NOMO-1 (cell line): ENCODE measurements around the gene CBLN3.
"Not testable (repeated sequence)": the region's sequence is repeated elsewhere in the genome, so short reads cannot be mapped to it uniquely, and the experiment has no call there.

ENCODE experiments used
- DNase-seq, 2 experiments: peaks; one replicate each; lab custom pipeline; 2025; ENCODE audit not compliant: unreplicated experiment in 2 of 2; lab: John Stamatoyannopoulos, UW

CBLN3 gene

DNA sequence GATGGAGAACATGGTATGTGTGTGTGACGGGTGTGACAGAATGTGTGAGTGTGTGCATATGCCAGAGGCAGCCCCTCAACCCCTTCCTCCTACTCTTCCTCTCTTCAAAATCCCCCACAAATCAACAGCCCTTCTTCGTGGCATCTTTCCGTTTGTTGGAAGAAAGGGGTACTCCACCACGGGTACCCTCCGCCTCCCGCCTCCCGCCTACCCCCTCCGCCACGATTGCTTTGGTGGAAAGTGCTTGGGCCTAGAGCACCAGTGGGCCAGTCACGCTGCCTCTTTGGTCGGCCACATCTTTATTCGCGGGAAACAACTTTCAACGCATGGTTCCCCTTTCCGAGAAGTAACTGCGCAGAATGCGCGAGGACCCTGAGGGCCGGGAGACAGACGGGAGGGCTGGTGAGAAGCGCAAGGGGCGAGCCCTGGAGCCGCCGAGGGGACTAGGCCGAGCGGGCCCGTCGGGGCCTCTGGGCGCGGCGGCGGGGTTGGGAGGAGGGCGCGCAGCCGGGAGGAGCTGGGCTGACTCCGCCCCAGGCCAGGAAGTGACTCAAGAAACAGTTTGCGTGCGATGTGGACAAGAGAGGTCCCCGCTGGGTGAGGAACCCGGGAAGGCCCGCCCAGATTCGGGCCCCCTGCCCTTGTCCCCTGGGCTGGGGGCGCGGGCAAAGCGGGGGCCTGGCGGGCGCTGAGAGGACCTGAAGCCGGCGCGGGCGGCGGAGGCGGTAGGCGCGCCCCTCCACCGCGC lies at the start of gene CBLN3, which contains the start of gene KHNYN:
TSS of gene CBLN3 (minus strand) at position 274 of the 748 bp plus-strand sequence. CDS start 614 bp downstream, outside the sequence.
TSS of gene KHNYN (plus strand) at position 560 of the 748 bp plus-strand sequence. CDS start 777 bp downstream, outside the sequence.
- peak; percentile 87 to 93 for DNase-seq

- no peak for DNase-seq
These were observed 45.8 kb upstream of the CBLN3 start for GRCh38 chr14:24475261-24475660.

- DNase-seq = no peak
These were observed 43.7 kb upstream of the CBLN3 start for GRCh38 chr14:24473211-24473610.

GRCh38 chr14:24470450-24470849 lies 41.0 kb upstream of the CBLN3 start:
- DNase-seq = not testable (repeated sequence)

- no peak for DNase-seq
These were observed 36.3 kb upstream of the CBLN3 start for GRCh38 chr14:24465805-24466204.

- no peak for DNase-seq
These were observed 35.9 kb upstream of the CBLN3 start for GRCh38 chr14:24465368-24465767.

- DNase-seq = no peak
These were observed 34.7 kb upstream of the CBLN3 start for GRCh38 chr14:24463884-24464785.

DNA sequence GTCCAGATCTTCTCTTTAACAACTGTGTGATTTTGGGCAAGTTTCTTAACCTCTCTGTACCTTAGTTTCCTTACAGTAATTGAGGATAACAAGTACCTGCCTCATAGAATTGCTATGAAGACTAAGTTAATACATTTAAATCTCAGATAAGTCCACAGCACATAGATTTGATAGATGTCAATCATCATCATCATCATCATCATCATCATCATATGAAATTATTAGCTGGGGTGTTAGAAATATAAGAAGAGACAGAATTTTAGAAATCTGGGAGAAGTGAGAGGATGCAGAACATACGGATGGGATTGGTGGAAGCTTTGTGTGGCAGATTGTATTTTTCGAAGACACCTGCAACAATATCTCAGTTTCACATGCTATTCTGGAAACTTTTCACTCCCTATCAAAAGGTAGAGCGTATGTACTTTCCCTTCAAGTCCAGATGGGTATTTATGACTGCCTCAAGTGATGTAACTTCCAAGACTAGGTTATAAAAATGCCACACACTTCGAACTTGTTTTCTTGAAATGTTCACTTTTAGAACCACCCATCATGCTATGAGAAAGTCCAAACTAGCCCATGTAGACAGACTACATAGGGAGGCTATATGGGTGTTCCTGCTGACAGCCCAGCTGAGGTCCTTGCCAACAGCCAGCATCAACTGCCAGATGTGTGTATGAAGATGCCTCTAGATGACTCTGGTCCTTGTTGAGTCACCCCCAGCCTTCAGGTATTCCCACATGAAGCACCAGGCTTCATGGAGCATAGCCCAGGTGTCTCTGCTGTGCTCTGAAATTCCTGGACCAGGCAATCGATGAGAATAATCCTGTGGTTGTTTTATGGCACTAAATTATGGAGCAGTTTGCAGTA lies 33.8 kb upstream of the CBLN3 start:
- no peak for DNase-seq

- no peak for DNase-seq
These were observed 31.9 kb upstream of the CBLN3 start for GRCh38 chr14:24461336-24461735.

DNA sequence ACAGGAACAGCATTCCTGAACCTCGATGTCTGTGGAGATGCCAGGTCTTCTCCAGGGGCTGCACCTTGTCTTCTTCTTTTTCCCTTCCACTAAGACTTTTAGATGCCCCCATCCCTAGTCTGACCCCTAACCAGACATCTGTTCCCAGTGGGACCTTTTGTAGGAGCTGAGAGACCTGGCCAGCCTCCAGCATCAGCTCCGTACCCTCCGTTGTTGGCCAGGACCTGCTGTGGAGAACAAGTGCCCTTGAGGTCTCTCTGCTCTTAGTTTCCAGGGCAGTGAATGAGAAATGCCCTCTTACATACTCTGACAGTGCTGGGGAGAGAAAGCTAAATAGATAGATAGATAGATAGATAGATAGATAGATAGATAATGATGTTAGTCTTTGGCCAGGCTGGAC lies 29.9 kb upstream of the CBLN3 start:
- DNase-seq = no peak

DNA sequence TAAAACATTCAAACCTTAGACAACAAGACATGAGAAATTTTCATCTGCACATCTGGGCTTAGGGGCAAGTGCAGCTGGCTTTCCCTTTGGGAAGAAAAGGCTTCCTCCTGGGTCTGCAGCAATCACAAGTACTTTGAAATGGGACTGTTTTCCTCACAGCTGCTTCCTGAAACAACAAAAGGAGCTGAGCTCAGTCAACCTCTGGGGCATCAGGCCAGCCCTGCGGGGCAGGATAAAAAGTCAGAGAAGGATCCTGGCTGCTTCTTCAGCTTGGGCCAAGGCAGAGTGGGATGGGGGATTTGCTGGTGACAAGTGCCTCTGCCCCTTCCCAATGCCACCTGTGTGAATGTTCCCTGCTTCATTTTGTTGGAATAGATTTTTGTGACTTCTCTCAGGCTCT lies 29.3 kb upstream of the CBLN3 start:
- no peak for DNase-seq

DNA sequence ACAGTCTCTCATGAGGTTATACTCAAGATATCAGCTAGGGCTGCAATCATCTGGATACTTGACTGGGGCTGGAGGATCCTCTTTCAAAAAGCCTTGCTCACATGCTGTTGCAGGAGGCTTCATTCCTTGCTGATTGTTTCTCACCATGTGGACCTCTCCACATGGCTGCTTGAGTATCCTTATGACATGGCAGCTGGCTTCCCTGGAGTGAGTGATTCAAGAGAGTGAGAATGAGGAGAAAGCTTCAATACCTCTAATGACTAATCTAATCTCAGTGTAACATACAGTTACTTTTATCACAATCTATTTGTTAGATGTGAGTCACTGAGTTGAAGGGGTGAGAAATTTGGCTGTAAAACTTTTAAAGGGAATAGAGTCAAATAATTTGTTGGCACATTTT lies 27.5 kb upstream of the CBLN3 start:
- no peak for DNase-seq

DNA sequence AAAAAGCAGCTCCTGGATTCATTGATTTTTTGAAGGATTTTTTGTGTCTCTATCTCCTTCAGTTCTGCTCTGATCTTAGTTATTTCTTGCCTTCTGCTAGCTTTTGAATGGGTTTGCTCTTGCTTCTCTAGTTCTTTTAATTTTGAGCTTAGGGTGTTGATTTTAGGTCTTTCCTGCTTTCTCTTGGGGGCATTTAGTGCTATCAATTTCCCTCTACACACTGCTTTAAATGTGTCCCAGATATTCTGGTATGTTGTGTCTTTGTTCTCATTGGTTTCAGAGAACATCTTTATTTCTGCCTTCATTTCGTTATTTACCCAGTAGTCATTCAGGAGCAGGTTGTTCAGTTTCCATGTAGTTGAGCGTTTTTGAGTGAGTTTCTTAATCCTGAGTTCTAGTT lies 21.4 kb upstream of the CBLN3 start:
- DNase-seq = not testable (repeated sequence)

DNA sequence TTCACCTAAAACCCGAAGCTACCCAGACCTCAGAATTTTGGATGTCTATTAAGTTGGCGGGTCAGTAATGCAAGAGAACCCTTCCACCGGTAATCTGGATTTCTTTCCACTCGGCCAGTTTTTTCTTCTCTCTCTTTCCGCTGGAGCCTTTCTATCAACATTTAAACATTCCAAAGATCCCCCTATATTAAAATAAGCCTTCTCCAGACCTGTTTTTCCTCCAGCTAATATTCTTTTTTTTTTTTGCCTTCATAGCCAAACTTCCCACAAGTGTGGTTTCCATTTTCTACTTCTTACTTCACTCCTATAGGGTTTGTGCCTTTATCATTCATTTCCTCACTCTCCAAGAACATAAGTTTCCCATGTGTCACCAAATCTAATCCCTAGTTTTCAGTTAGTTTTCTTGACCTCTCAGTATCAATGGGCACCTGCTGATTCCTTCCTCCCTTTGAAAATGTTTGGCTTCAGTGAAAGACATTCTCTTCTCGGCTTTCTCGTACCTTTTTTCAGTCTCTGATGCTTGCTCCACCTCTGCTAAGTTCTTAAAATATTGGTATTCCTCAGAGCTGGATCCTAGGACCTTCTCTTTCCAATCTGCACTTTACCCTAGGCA lies 13.7 kb upstream of the CBLN3 start:
- DNase-seq = no peak

DNA sequence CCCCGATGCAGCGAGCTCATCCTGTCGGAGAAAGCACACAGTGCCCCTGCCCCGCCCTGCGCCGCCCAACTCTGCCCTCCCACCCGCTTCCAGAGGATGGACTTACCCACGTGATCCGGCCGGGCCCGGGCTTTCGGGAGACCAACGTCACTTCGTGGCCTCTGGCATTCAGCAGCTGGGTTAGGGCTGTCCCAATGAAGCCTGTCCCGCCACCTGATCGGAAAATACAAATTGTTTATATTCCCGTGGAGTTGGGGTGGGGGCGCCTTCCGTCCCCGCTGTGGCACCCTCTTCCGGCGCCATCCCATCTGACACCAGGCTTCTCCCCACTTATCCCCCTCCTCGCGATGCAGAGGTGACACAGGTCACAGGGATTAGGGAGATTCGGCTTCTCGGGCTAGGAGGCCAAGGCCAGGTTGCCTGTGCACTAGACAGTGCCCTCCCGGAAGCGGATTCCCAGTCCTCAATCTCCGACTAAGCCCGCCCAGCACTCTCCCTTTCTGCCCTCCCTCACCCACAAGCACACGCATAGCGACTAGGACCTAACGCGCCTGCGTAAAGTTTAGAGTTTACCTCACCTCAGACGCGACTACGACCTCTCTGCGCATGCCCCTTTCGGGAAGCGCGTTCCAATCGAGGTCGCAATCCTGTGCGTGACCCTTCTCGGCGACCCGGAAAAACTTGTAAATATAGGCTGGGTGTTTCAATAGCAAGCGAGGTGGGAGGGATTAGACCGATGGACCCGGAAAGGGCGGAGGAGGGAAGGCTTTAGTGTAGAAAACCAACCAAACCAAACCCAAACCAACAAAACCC lies 13.0 kb upstream of the CBLN3 start, which contains the start of gene SDR39U1:
TSS of gene SDR39U1 (minus strand) at position 537 of the 813 bp plus-strand sequence. CDS start at position 530, 7 bp downstream.
- peak; percentile 99 for DNase-seq

- no peak for DNase-seq
These were observed 12.4 kb upstream of the CBLN3 start for GRCh38 chr14:24441904-24442239.

DNA sequence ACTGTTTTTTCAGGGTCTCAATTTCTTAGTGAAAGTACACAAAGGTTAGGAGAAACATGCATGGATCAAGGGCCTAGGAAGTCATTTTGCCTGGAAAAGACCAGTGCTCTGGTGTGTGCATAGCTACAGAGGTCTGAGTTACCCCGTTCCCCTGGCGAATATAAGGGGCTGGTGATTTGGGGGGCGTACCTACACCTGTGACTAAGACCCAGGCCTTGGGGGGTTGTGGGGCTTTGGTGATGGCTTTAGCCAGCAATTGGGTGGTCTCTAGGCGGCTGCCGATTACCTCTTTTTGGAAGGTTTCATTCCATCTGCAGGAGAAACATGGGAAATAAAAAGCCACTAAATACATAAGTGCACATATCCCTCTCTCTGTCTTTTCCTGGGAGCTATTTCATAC lies 12.0 kb upstream of the CBLN3 start:
- DNase-seq = no peak

- DNase-seq = no peak
These were observed 11.3 kb upstream of the CBLN3 start for GRCh38 chr14:24440606-24441399.
